Kidney (tissue), 14 donors: ENCODE measurements around the gene SLC25A25. TPM values are rescaled to one million over a fixed set of nuclear protein-coding genes. Genes with fewer than 3 reads are reported as not detected.
"Not testable (repeated sequence)": the region's sequence is repeated elsewhere in the genome, so short reads cannot be mapped to it uniquely, and the experiment has no call there.

Experiments
- DNase-seq, 5 donors: peaks; one replicate each; pipeline ENCODE4 v3.0.0-alpha.2; 2013 to 2020
- FAIRE-seq: peaks from 2 replicates; lab custom pipeline; 2012; peaks lifted over from hg19 to GRCh38; lab: Jason Lieb, UNC
- H3K27ac ChIP-seq, 2 donors: one replicate each; pipeline ENCODE4 v1.7.0; 2013; ENCODE audit warnings: low read depth in 2 of 2, low read length in 2 of 2, inconsistent platforms in 1 of 2
- H3K27me3 ChIP-seq: one replicate; pipeline ENCODE4 v1.7.1; 2013; ENCODE audit warnings: low read length, inconsistent platforms; ENCODE audit not compliant: control insufficient read depth, insufficient read depth
- H3K36me3 ChIP-seq, 3 donors: one replicate each; pipeline versions ENCODE4 v1.7.0 to v1.7.1; 2013; ENCODE audit warnings: low read length in 3 of 3, control low read depth in 1 of 3, inconsistent platforms in 1 of 3; ENCODE audit not compliant: insufficient read depth in 3 of 3, control insufficient read depth in 2 of 3
- H3K4me1 ChIP-seq, 3 donors: one replicate each; pipeline versions ENCODE4 v1.7.0 to v1.7.1; 2013; ENCODE audit warnings: low read length in 3 of 3, inconsistent platforms in 1 of 3, low read depth in 1 of 3; ENCODE audit not compliant: control insufficient read depth in 2 of 3, insufficient read depth in 2 of 3
- H3K4me3 ChIP-seq, 3 donors: one replicate each; pipeline versions ENCODE4 v1.7.0 to v1.8.1; 2013; ENCODE audit warnings: low read length in 3 of 3, control low read depth in 1 of 3, inconsistent platforms in 1 of 3
- H3K9ac ChIP-seq, 3 donors: one replicate each; pipeline versions ENCODE4 v1.7.0 to v1.7.1; 2013; ENCODE audit warnings: low read length in 3 of 3, control low read depth in 1 of 3, inconsistent platforms in 1 of 3
- H3K9me3 ChIP-seq, 3 donors: one replicate each; pipeline versions ENCODE4 v1.7.0 to v1.7.1; 2013; ENCODE audit warnings: low read length in 3 of 3, control low read depth in 1 of 3, inconsistent platforms in 1 of 3; ENCODE audit not compliant: control insufficient read depth in 2 of 3, insufficient read depth in 1 of 3
- CTCF ChIP-seq: IDR thresholded peaks from 3 replicates; pipeline ENCODE4 v1.5.1; 2012; ENCODE audit warnings: mild to moderate bottlenecking, moderate library complexity, borderline replicate concordance; ENCODE audit not compliant: insufficient read depth; ENCODE audit errors: extremely low read depth
- intact Hi-C: fragments of 100-400 bp; cut with DNase I; formaldehyde crosslinking; loops from one replicate; pipeline ENCODE4 v1.11.1; 2022
- polyA plus RNA-seq: library from polyadenylated mRNA; stranded (reverse); fragments of 350-450 nt; fragmentation: Illumina TruSeq; extraction: RNeasy Lipid Tissue Mini Kit (QIAGEN cat#74804); gene quantifications from one replicate; pipeline ENCODE4 v1.2.3, GENCODE V29; 2014; ENCODE audit warnings: low read depth, low replicate concordance; ENCODE audit not compliant: insufficient read depth
- total RNA-seq: library from RNA; stranded (reverse); fragmentation: NEBNext Ultra II Directional; extraction: Animal tissue kit (Norgen Biotek cat#: 25700); gene quantifications from one replicate; pipeline ENCODE4 v1.2.1, GENCODE V29; 2021
- donor health status: control.
- donor health status: control.
- donor health status: control.
- donor health status: control.
- donor health status: control.
- donor health status: DM: yes; HTN: yes; CAD: no.
- donor health status: Normal renal cell carcinoma (clear cell type).

The SLC25A25 gene
- total and polyA plus RNA-seq, 2 donors from 2014 or later = 20.4 to 24.9 TPM

GRCh38 chr9:128108269-128109049 lies 40.4 kb downstream of the SLC25A25 start:
- FAIRE-seq = no peak
- intact Hi-C loops = no loop called here
- Histone ChIP-seq H3K4me3 (no peak overlapping the region), H3K9me3 (no peaks in the 10 kb centered on the region), H3K4me1 (peaks cover 0 to 19% (median 14%) of the 10 kb centered on the region in 3 donors), H3K9ac (no peak overlapping the region), H3K36me3 (peaks cover 4 to 40% (median 29%) of the 10 kb centered on the region in 3 donors), H3K27me3 (no peaks in the 10 kb centered on the region), H3K27ac (peak overlapping the region; percentile 32 to 66)
- TF ChIP-seq CTCF = no peak
- DNase-seq = peak in 1 of 5 donors; percentile 50

- H3K27ac ChIP-seq = peak overlapping the region; percentile 32 to 59
- no peak overlapping the region for H3K9ac ChIP-seq
- peak in 1 of 5 donors; percentile 39 for DNase-seq
These were observed 41.1 kb downstream of the SLC25A25 start for GRCh38 chr9:128109050-128109709.

GRCh38 chr9:128111726-128112125 lies 43.7 kb downstream of the SLC25A25 start:
- Histone ChIP-seq H3K27ac (peak overlapping the region in 1 of 2 donors; percentile 33), H3K4me1 (peaks cover 0 to 29% (median 19%) of the 10 kb centered on the region in 3 donors), H3K36me3 (peaks cover 0 to 14% (median 10%) of the 10 kb centered on the region in 3 donors)
- not testable (repeated sequence) for FAIRE-seq, H3K27me3 ChIP-seq, H3K9me3 ChIP-seq, H3K4me3 ChIP-seq, H3K9ac ChIP-seq
- DNase-seq = peak in 1 of 5 donors; percentile 52
- intact Hi-C loops = loop anchor here (10.0 kb wide), 1 partner anchor 167 kb away; no protein-coding TSS in a partner anchor

More at GRCh38 chr9:128109050-128109709, 41.1 kb downstream of the SLC25A25 start:
- no peaks in the 10 kb centered on the region for H3K9me3 ChIP-seq
- TF ChIP-seq CTCF = no peak
- peaks cover 0 to 15% (median 12%) of the 10 kb centered on the region in 3 donors for H3K4me1 ChIP-seq
- intact Hi-C loops = no loop called here
- no peak overlapping the region for H3K4me3 ChIP-seq
- no peaks in the 10 kb centered on the region for H3K27me3 ChIP-seq
- peaks cover under 1 to 32% (median 23%) of the 10 kb centered on the region in 3 donors for H3K36me3 ChIP-seq
- no peak for FAIRE-seq
